Activated T-helper 2 cell treated with anti-CD3 and anti-CD28 coated beads, Interferon-gamma antibody, Interleukin-2, Interleukin-4, amounts not matched to agents 10 μg/mL and 5 μg/mL and 100 μg/mL, durations not matched to agents 14 hours and 24 hours and 36 hours (primary cell): Measurements from ENCODE around the gene GGACT. TPM values are rescaled to one million over a fixed set of nuclear protein-coding genes. Genes with fewer than 3 reads are reported as not detected.

ENCODE experiments used
- DNase-seq: peaks from one replicate; pipeline ENCODE4 v3.0.0; 2021; ENCODE audit warnings: low spot score
- H3K27ac Mint-ChIP-seq: one replicate; pipeline ENCODE4 v1.8.0; 2021; ENCODE audit warnings: mixed read lengths
- H3K27me3 Mint-ChIP-seq: one replicate; pipeline ENCODE4 v1.8.0; 2021; ENCODE audit warnings: low read depth, mixed read lengths
- H3K36me3 Mint-ChIP-seq: one replicate; pipeline ENCODE4 v1.8.0; 2021; ENCODE audit warnings: low read depth, mixed read lengths
- H3K4me1 Mint-ChIP-seq: one replicate; pipeline ENCODE4 v1.8.0; 2021; ENCODE audit warnings: low read depth, mixed read lengths
- H3K4me3 Mint-ChIP-seq: one replicate; pipeline ENCODE4 v1.8.0; 2021; ENCODE audit warnings: low read depth, mild to moderate bottlenecking, moderate library complexity, mixed read lengths
- H3K9me3 Mint-ChIP-seq: one replicate; pipeline ENCODE4 v1.8.0; 2021; ENCODE audit warnings: mixed read lengths
- intact Hi-C: fragments of 100-400 bp; cut with micrococcal nuclease; formaldehyde crosslinking; loops from one replicate; pipeline ENCODE4 v1.15.1; 2023
- total RNA-seq: library from RNA; stranded (reverse); gene quantifications from 2 replicates; pipeline ENCODE4 v1.2.3, GENCODE V29; 2022

GGACT gene
- total RNA-seq, 1 donor from 2014 or later: 5.5 TPM

GRCh38 chr13:100541897-100542825 is 46.4 kb downstream of the GGACT start:
- Mint-ChIP-seq H3K36me3 (peaks cover 3% of the 10 kb centered on the region), H3K4me1 (peaks cover 19% of the 10 kb centered on the region), H3K27me3 (peaks cover 8% of the 10 kb centered on the region), H3K9me3 (no peaks in the 10 kb centered on the region), H3K4me3 (no peak overlapping the region), H3K27ac (no peak overlapping the region)
- intact Hi-C loops: no loop called here
- DNase-seq: no peak

- Mint-ChIP-seq H3K4me3 (no peak overlapping the region), H3K27ac (no peak overlapping the region), H3K9me3 (no peaks in the 10 kb centered on the region), H3K36me3 (peaks cover 3% of the 10 kb centered on the region), H3K27me3 (peaks cover 8% of the 10 kb centered on the region), H3K4me1 (peaks cover 19% of the 10 kb centered on the region)
- no peak for DNase-seq
- intact Hi-C loops: no loop called here
Measured at GRCh38 chr13:100540621-100541020, 48.0 kb downstream of the GGACT start.

- DNase-seq: no peak
- H3K36me3 Mint-ChIP-seq: peaks cover 3% of the 10 kb centered on the region
- H3K27me3 Mint-ChIP-seq: peaks cover 8% of the 10 kb centered on the region
- no peak overlapping the region for H3K27ac Mint-ChIP-seq
- intact Hi-C loops: no loop called here
- no peak overlapping the region for H3K4me3 Mint-ChIP-seq
- peaks cover 19% of the 10 kb centered on the region for H3K4me1 Mint-ChIP-seq
- no peaks in the 10 kb centered on the region for H3K9me3 Mint-ChIP-seq
Measured at GRCh38 chr13:100537951-100538462, 50.6 kb downstream of the GGACT start.

GRCh38 chr13:100537486-100537885 is 51.1 kb downstream of the GGACT start:
- Mint-ChIP-seq H3K9me3 (no peaks in the 10 kb centered on the region), H3K27me3 (peaks cover 8% of the 10 kb centered on the region), H3K4me3 (no peak overlapping the region), H3K27ac (no peak overlapping the region), H3K4me1 (peaks cover 14% of the 10 kb centered on the region), H3K36me3 (peaks cover 3% of the 10 kb centered on the region)
- intact Hi-C loops: no loop called here
- DNase-seq: no peak

- Mint-ChIP-seq H3K36me3 (peaks cover 3% of the 10 kb centered on the region), H3K27me3 (peaks cover 8% of the 10 kb centered on the region), H3K9me3 (no peaks in the 10 kb centered on the region), H3K4me1 (peaks cover 10% of the 10 kb centered on the region), H3K27ac (no peak overlapping the region), H3K4me3 (no peak overlapping the region)
- DNase-seq: no peak
- intact Hi-C loops: no loop called here
Measured at GRCh38 chr13:100536643-100537180, 51.9 kb downstream of the GGACT start.

GRCh38 chr13:100535426-100536135 is 53.0 kb downstream of the GGACT start:
- H3K27me3 Mint-ChIP-seq: peaks cover 4% of the 10 kb centered on the region
- H3K9me3 Mint-ChIP-seq: no peaks in the 10 kb centered on the region
- DNase-seq: no peak
- no peak overlapping the region for H3K27ac Mint-ChIP-seq
- H3K4me1 Mint-ChIP-seq: peaks cover 10% of the 10 kb centered on the region
- no peak overlapping the region for H3K4me3 Mint-ChIP-seq
- H3K36me3 Mint-ChIP-seq: no peaks in the 10 kb centered on the region
- intact Hi-C loops: no loop called here

GRCh38 chr13:100534911-100535310 is 53.7 kb downstream of the GGACT start:
- no peak for DNase-seq
- Mint-ChIP-seq H3K36me3 (no peaks in the 10 kb centered on the region), H3K27me3 (no peaks in the 10 kb centered on the region), H3K9me3 (no peaks in the 10 kb centered on the region), H3K27ac (no peak overlapping the region), H3K4me3 (no peak overlapping the region), H3K4me1 (peaks cover 8% of the 10 kb centered on the region)
- intact Hi-C loops: no loop called here

- DNase-seq: no peak
- Mint-ChIP-seq H3K9me3 (no peaks in the 10 kb centered on the region), H3K4me3 (no peak overlapping the region), H3K4me1 (peaks cover 8% of the 10 kb centered on the region), H3K36me3 (no peaks in the 10 kb centered on the region), H3K27me3 (no peaks in the 10 kb centered on the region), H3K27ac (no peak overlapping the region)
- intact Hi-C loops: no loop called here
Measured at GRCh38 chr13:100534147-100534843, 54.3 kb downstream of the GGACT start.

- intact Hi-C loops: no loop called here
- Mint-ChIP-seq H3K27ac (no peak overlapping the region), H3K36me3 (no peaks in the 10 kb centered on the region), H3K9me3 (no peaks in the 10 kb centered on the region), H3K4me3 (no peak overlapping the region), H3K4me1 (peaks cover 8% of the 10 kb centered on the region), H3K27me3 (no peaks in the 10 kb centered on the region)
- no peak for DNase-seq
Measured at GRCh38 chr13:100533588-100534041, 55.0 kb downstream of the GGACT start.

- no peak overlapping the region for H3K27ac Mint-ChIP-seq
- DNase-seq: no peak
- H3K27me3 Mint-ChIP-seq: no peaks in the 10 kb centered on the region
- H3K4me3 Mint-ChIP-seq: no peak overlapping the region
- peaks cover 4% of the 10 kb centered on the region for H3K4me1 Mint-ChIP-seq
- intact Hi-C loops: no loop called here
- H3K36me3 Mint-ChIP-seq: no peaks in the 10 kb centered on the region
- H3K9me3 Mint-ChIP-seq: no peaks in the 10 kb centered on the region
Measured at GRCh38 chr13:100532836-100533435, 55.7 kb downstream of the GGACT start.

GRCh38 chr13:100532090-100532766 is 56.4 kb downstream of the GGACT start:
- no peak for DNase-seq
- Mint-ChIP-seq H3K27me3 (no peaks in the 10 kb centered on the region), H3K9me3 (no peaks in the 10 kb centered on the region), H3K36me3 (no peaks in the 10 kb centered on the region), H3K4me3 (no peak overlapping the region), H3K27ac (no peak overlapping the region), H3K4me1 (no peaks in the 10 kb centered on the region)
- intact Hi-C loops: no loop called here
